IMR-90 (cell line): ENCODE results near the gene C1QTNF1. TPM values are rescaled to one million over a fixed set of nuclear protein-coding genes. Genes with fewer than 3 reads are reported as not detected.
A peak's percentile ranks its signal among the peaks of the same experiment; 100 is the strongest.

Experiments used
- ATAC-seq: fragments of 200-7000 bp; cut with Tn5 transposase; 2 replicates; pipeline ENCODE4 v1.9.1; 2020; ENCODE audit warnings: low read depth, mild to moderate bottlenecking, moderate library complexity
- BruUV-seq: library from RNA; stranded (reverse); fragments of 400-500 nt; replicated peaks from 2 replicates; lab custom pipeline; 2021; lab: Mats Ljungman, UMichigan
- CTCF ChIA-PET: fragments of 300-600 bp; formaldehyde crosslinking; extraction: SDS; loops from one replicate; lab custom pipeline; 2021; ENCODE audit warnings: antibody characterized with exemption; lab: Yijun Ruan, JAX
- POLR2A ChIA-PET: fragments of 300-600 bp; sonication (Branson Sonifier 250); formaldehyde crosslinking; loops from one replicate; lab custom pipeline; 2022; ENCODE audit warnings: antibody characterized with exemption; ENCODE audit not compliant: unreplicated experiment; lab: Charles Lee
- DNase-seq: peaks from one replicate; pipeline ENCODE4 v3.0.0; 2013
- H2AFZ ChIP-seq: replicated peaks from 2 replicates; pipeline ENCODE3; 2013; ENCODE audit warnings: low read length, mild to moderate bottlenecking; ENCODE audit not compliant: poor library complexity
- H2AK5ac ChIP-seq: 2 replicates; pipeline ENCODE4 v1.6.1; 2013; ENCODE audit warnings: low read depth, low read length, inconsistent platforms
- H2AK9ac ChIP-seq: replicated peaks from 2 replicates; pipeline ENCODE3; 2013; ENCODE audit warnings: mild to moderate bottlenecking, low read depth, low read length, moderate library complexity; ENCODE audit not compliant: poor library complexity
- H2BK120ac ChIP-seq: 2 replicates; pipeline ENCODE4 v1.6.1; 2013; ENCODE audit warnings: low read depth, low read length, inconsistent platforms
- H2BK15ac ChIP-seq: 3 replicates; pipeline ENCODE4 v1.6.1; 2013; ENCODE audit warnings: low read depth, low read length, inconsistent platforms
- H2BK20ac ChIP-seq: 2 replicates; pipeline ENCODE4 v1.6.1; 2013; ENCODE audit warnings: low read depth, mild to moderate bottlenecking, inconsistent platforms, low read length, moderate library complexity
- H2BK5ac ChIP-seq: 2 replicates; pipeline ENCODE4 v1.6.1; 2013; ENCODE audit warnings: mild to moderate bottlenecking, low read depth, low read length, inconsistent platforms; ENCODE audit not compliant: poor library complexity, severe bottlenecking
- H3K14ac ChIP-seq: replicated peaks from 2 replicates; pipeline ENCODE4 v1.6.1; 2013; ENCODE audit warnings: low read depth, low read length, inconsistent platforms
- H3K18ac ChIP-seq: 2 replicates; pipeline ENCODE4 v1.6.1; 2013; ENCODE audit warnings: low read depth, low read length, control low read depth
- H3K23ac ChIP-seq: 2 replicates; pipeline ENCODE4 v1.6.1; 2013; ENCODE audit warnings: low read depth, low read length, inconsistent platforms
- H3K27ac ChIP-seq: 2 replicates; pipeline ENCODE4 v1.5.1; 2013; ENCODE audit warnings: mild to moderate bottlenecking, control low read depth, low read length; ENCODE audit not compliant: insufficient read depth
- H3K27me3 ChIP-seq: 2 replicates; pipeline ENCODE4 v1.6.1; 2013; ENCODE audit warnings: low read length; ENCODE audit not compliant: control insufficient read depth, insufficient read depth
- H3K36me3 ChIP-seq: 2 replicates; pipeline ENCODE4 v1.6.1; 2013; ENCODE audit warnings: low read length, mixed read lengths; ENCODE audit not compliant: control insufficient read depth, insufficient read depth
- H3K4ac ChIP-seq: 2 replicates; pipeline ENCODE4 v1.6.1; 2013; ENCODE audit warnings: low read depth, low read length, inconsistent platforms
- H3K4me1 ChIP-seq: 2 replicates; pipeline ENCODE4 v1.6.1; 2013; ENCODE audit warnings: low read length, mixed read lengths; ENCODE audit not compliant: control insufficient read depth, insufficient read depth
- H3K4me2 ChIP-seq: 2 replicates; pipeline ENCODE4 v1.6.1; 2013; ENCODE audit warnings: low read depth, mild to moderate bottlenecking, control low read depth, low read length, moderate library complexity
- H3K4me3 ChIP-seq: 2 replicates; pipeline ENCODE4 v1.5.1; 2013; ENCODE audit warnings: low read depth, mild to moderate bottlenecking, control low read depth, low read length, moderate library complexity; ENCODE audit not compliant: insufficient read depth
- H3K56ac ChIP-seq: 2 replicates; pipeline ENCODE4 v1.6.1; 2013; ENCODE audit warnings: low read length, inconsistent platforms; ENCODE audit not compliant: insufficient read depth; ENCODE audit errors: extremely low read depth
- H3K79me1 ChIP-seq, 2 experiments: 2 replicates each; pipeline ENCODE4 v1.6.1; 2013; ENCODE audit warnings: low read length in 2 of 2, inconsistent platforms in 1 of 2, low read depth in 1 of 2
- H3K9ac ChIP-seq: 2 replicates; pipeline ENCODE4 v1.6.1; 2013; ENCODE audit warnings: low read depth, low read length, control low read depth
- H3K9me1 ChIP-seq: 2 replicates; pipeline ENCODE4 v1.6.1; 2013; ENCODE audit warnings: low read length, inconsistent platforms; ENCODE audit not compliant: insufficient read depth
- H3K9me3 ChIP-seq: 2 replicates; pipeline ENCODE4 v1.6.1; 2013; ENCODE audit warnings: low read length; ENCODE audit not compliant: control insufficient read depth, insufficient read depth
- H4K20me1 ChIP-seq: 2 replicates; pipeline ENCODE4 v1.6.1; 2013; ENCODE audit warnings: low read length, inconsistent platforms; ENCODE audit not compliant: insufficient read depth
- H4K5ac ChIP-seq: 2 replicates; pipeline ENCODE4 v1.6.1; 2013; ENCODE audit warnings: mild to moderate bottlenecking, low read depth, low read length, control low read depth
- H4K8ac ChIP-seq, 2 experiments: 2 replicates each; pipeline ENCODE4 v1.6.1; 2013; ENCODE audit warnings: low read depth in 2 of 2, low read length in 2 of 2, control low read depth in 1 of 2, inconsistent platforms in 1 of 2
- H4K91ac ChIP-seq: 2 replicates; pipeline ENCODE4 v1.6.1; 2013; ENCODE audit warnings: low read depth, low read length, inconsistent platforms; ENCODE audit not compliant: insufficient read depth
- BHLHE40 ChIP-seq: fragments of 150-350 bp; IDR thresholded peaks from 2 replicates; pipeline ENCODE4 v1.6.1; 2016; ENCODE audit warnings: mild to moderate bottlenecking, low read depth, low read length
- CEBPB ChIP-seq: IDR thresholded peaks from 2 replicates; pipeline ENCODE4 v1.6.1; 2012; ENCODE audit warnings: low read depth, low read length, improper control_type of control experiment
- CHD1 ChIP-seq: IDR thresholded peaks from 2 replicates; pipeline ENCODE4 v1.6.1; 2012; ENCODE audit warnings: low read depth, low read length, improper control_type of control experiment
- CTCF ChIP-seq: conservative IDR thresholded peaks from 2 replicates; pipeline ENCODE4 v1.5.1; 2012; ENCODE audit warnings: mild to moderate bottlenecking, low read depth, low read length, improper control_type of control experiment
- ELK1 ChIP-seq: fragments of 150-350 bp; IDR thresholded peaks from 2 replicates; pipeline ENCODE4 v1.6.1; 2016; ENCODE audit warnings: low read depth, mild to moderate bottlenecking, low read length, moderate library complexity, borderline replicate concordance
- FOS ChIP-seq: fragments of 150-350 bp; IDR thresholded peaks from 2 replicates; pipeline ENCODE4 v1.6.1; 2016; ENCODE audit warnings: low read depth, low read length
- MAFK ChIP-seq: IDR thresholded peaks from 2 replicates; pipeline ENCODE4 v1.6.1; 2012; ENCODE audit warnings: low read depth, low read length, improper control_type of control experiment
- MAZ ChIP-seq: IDR thresholded peaks from 2 replicates; pipeline ENCODE4 v1.6.1; 2012; ENCODE audit warnings: low read depth, mild to moderate bottlenecking, low read length, improper control_type of control experiment, moderate library complexity, borderline replicate concordance
- MXI1 ChIP-seq: IDR thresholded peaks from 2 replicates; pipeline ENCODE4 v1.6.1; 2012; ENCODE audit warnings: low read depth, mild to moderate bottlenecking, low read length, moderate library complexity, borderline replicate concordance
- NFE2L2 ChIP-seq: fragments of 150-350 bp; IDR thresholded peaks from 2 replicates; pipeline ENCODE4 v1.6.1; 2016; ENCODE audit warnings: low read depth, mild to moderate bottlenecking, low read length
- POLR2A ChIP-seq: IDR thresholded peaks from 2 replicates; pipeline ENCODE4 v1.6.1; 2012; ENCODE audit warnings: mild to moderate bottlenecking, low read depth, low read length
- RAD21 ChIP-seq: IDR thresholded peaks from 2 replicates; pipeline ENCODE4 v1.6.1; 2012; ENCODE audit warnings: low read length, improper control_type of control experiment
- RCOR1 ChIP-seq: IDR thresholded peaks from 2 replicates; pipeline ENCODE4 v1.6.1; 2012; ENCODE audit warnings: mild to moderate bottlenecking, low read length, improper control_type of control experiment; ENCODE audit not compliant: insufficient replicate concordance
- RFX5 ChIP-seq: IDR thresholded peaks from 2 replicates; pipeline ENCODE4 v1.8.0; 2012; ENCODE audit warnings: low read depth, mild to moderate bottlenecking, low read length, moderate library complexity
- SMC3 ChIP-seq: fragments of 150-350 bp; IDR thresholded peaks from 2 replicates; pipeline ENCODE4 v1.6.1; 2016; ENCODE audit warnings: low read depth, mild to moderate bottlenecking, antibody characterized with exemption, low read length, moderate library complexity
- WGBS, 2 experiments: methylation state at CpG; one replicate each; pipeline versions ENCODE4 v1.1.5 to v1.1.7; 2013; ENCODE audit warnings: missing lambda C conversion rate in 2 of 2; ENCODE audit not compliant: insufficient read length in 1 of 2; ENCODE audit errors: extremely low coverage in 2 of 2; 5-methylcytosine and 5-hydroxymethylcytosine counted together
- dilution Hi-C: fragments of 300-500 bp; cut with HindIII; formaldehyde crosslinking; loops from one replicate; pipeline ENCODE4 v1.14.3; 2018; ENCODE audit warnings: low sequenced_read_pairs; ENCODE audit not compliant: unreplicated experiment
- in situ Hi-C: fragments of 300-500 bp; cut with MboI; formaldehyde crosslinking; loops from 3 replicates; pipeline ENCODE4 v1.14.3; 2019; ENCODE audit warnings: low sequenced_read_pairs, inconsistent platforms, mixed read lengths
- intact Hi-C: fragments of 100-400 bp; cut with micrococcal nuclease; formaldehyde crosslinking; loops from 2 replicates; pipeline ENCODE4 v1.10.0; 2022
- polyA plus RNA-seq, 3 experiments: library from polyadenylated mRNA; depleted of rRNA; stranded (reverse); fragments of >200 nt; gene quantifications; 2 replicates each; pipeline ENCODE4 v1.2.3, GENCODE V29; 2012; ENCODE audit warnings: low replicate concordance in 1 of 3
- total RNA-seq: library from RNA; depleted of rRNA; stranded (reverse); fragments of >200 nt; gene quantifications from 2 replicates; pipeline ENCODE4 v1.2.3, GENCODE V29; 2012
- TF ChIP-seq, protein P1 (sequence below): fragments of 150-350 bp; IDR thresholded peaks from 2 replicates; pipeline ENCODE4 v1.6.1; 2017; ENCODE audit warnings: mild to moderate bottlenecking, antibody characterized with exemption, low read length, low read depth

C1QTNF1 gene
- total and polyA plus RNA-seq, 2 of the 4 experiments (the other 2 are of a cell fraction) = 3.4 to 8.4 TPM

- no peak overlapping the region for H2BK15ac ChIP-seq
- no peak overlapping the region for H3K23ac ChIP-seq
- no peak overlapping the region for H4K91ac ChIP-seq
- H3K4me2 ChIP-seq = no peak overlapping the region
- H3K18ac ChIP-seq = no peak overlapping the region
- H2BK20ac ChIP-seq = no peak overlapping the region
- H3K9ac ChIP-seq = no peak overlapping the region
- no peaks in the 10 kb centered on the region for H3K36me3 ChIP-seq
- H2BK120ac ChIP-seq = no peak overlapping the region
- no peak overlapping the region for H3K56ac ChIP-seq
- H3K79me1 ChIP-seq = peaks cover 7 to 31% of the 10 kb centered on the region in 2 experiments; a peak in 2 of 4 replicates
- no peak for DNase-seq
- no peak overlapping the region for H2AK9ac ChIP-seq
- no peak for ATAC-seq
- no peak overlapping the region for H3K4me3 ChIP-seq
- no peak overlapping the region for H3K14ac ChIP-seq
- H3K9me1 ChIP-seq = peaks cover 28% of the 10 kb centered on the region
- H3K9me3 ChIP-seq = no peaks in the 10 kb centered on the region
- no peaks in the 10 kb centered on the region for H3K27me3 ChIP-seq
- 100% methylated on average over 1 of the region's 16 CpGs; no CpG with 5 or more reads in 1 of the 2 experiments for WGBS, 2 experiments
- H3K4ac ChIP-seq = no peak overlapping the region
- TF ChIP-seq RAD21 (no peak), MAZ (no peak), SMC3 (no peak), CTCF (no peak), CEBPB (no peak), MAFK (no peak), RCOR1 (no peak), FOS (no peak), CHD1 (no peak), MXI1 (no peak), BHLHE40 (no peak), POLR2A (no peak), RFX5 (no peak), ELK1 (no peak), NFE2L2 (no peak)
- TF ChIP-seq, protein P1, sequence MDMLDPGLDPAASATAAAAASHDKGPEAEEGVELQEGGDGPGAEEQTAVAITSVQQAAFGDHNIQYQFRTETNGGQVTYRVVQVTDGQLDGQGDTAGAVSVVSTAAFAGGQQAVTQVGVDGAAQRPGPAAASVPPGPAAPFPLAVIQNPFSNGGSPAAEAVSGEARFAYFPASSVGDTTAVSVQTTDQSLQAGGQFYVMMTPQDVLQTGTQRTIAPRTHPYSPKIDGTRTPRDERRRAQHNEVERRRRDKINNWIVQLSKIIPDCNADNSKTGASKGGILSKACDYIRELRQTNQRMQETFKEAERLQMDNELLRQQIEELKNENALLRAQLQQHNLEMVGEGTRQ = no peak
- ChIA-PET POLR2A (interaction anchor here (0.6 kb wide), 1 partner anchor 20 kb away, joined by 9 read pairs; the partner anchor contains the start of gene CANT1), CTCF (no interaction called here)
- no peaks in the 10 kb centered on the region for H4K20me1 ChIP-seq
- H4K8ac ChIP-seq = no peak overlapping the region
- H2AK5ac ChIP-seq = peak overlapping the region; percentile 45
- H3K27ac ChIP-seq = no peak overlapping the region
- dilution Hi-C loops = no loop called here
- intact Hi-C loops = no loop called here
- H3K4me1 ChIP-seq = peaks cover 29% of the 10 kb centered on the region
- H2BK5ac ChIP-seq = no peak overlapping the region
- H2AFZ ChIP-seq = no peak overlapping the region
- no peak overlapping the region for H4K5ac ChIP-seq
- in situ Hi-C loops = no loop called here
- BruUV-seq = no TSS peak
Measured at GRCh38 chr17:79029327-79030009, 5.5 kb downstream of the C1QTNF1 start.
